MM.1S (cell line): ENCODE results near the gene PNMT.

ENCODE experiments used
- DNase-seq: peaks from one replicate; pipeline ENCODE4 v3.0.0-alpha.2; 2015
- H2AFZ ChIP-seq: fragments of 300-600 bp; sonication (generic); 2 replicates; pipeline ENCODE4 v1.6.0; 2016; ENCODE audit warnings: antibody characterized with exemption, low read length
- H3F3A ChIP-seq: fragments of 300-600 bp; sonication (generic); 2 replicates; pipeline ENCODE4 v1.6.1; 2016; ENCODE audit warnings: mild to moderate bottlenecking, antibody characterized with exemption, low read length, moderate library complexity, mixed read lengths; ENCODE audit not compliant: insufficient read depth
- H3K27ac ChIP-seq: fragments of 300-600 bp; sonication (generic); 2 replicates; pipeline ENCODE4 v1.5.1; 2016; ENCODE audit warnings: mild to moderate bottlenecking, low read length
- H3K27me3 ChIP-seq: fragments of 300-600 bp; sonication (generic); replicated peaks from 2 replicates; pipeline ENCODE4 v1.6.0; 2016; ENCODE audit warnings: low read length; ENCODE audit not compliant: insufficient read depth
- H3K36me3 ChIP-seq: fragments of 300-600 bp; sonication (generic); replicated peaks from 2 replicates; pipeline ENCODE4 v1.6.1; 2016; ENCODE audit warnings: mild to moderate bottlenecking, low read length, mixed read lengths; ENCODE audit not compliant: insufficient read depth
- H3K4me1 ChIP-seq: fragments of 300-600 bp; sonication (generic); 2 replicates; pipeline ENCODE4 v1.6.1; 2016; ENCODE audit warnings: low read length, mixed read lengths
- H3K4me2 ChIP-seq: fragments of 300-600 bp; sonication (generic); 2 replicates; pipeline ENCODE4 v1.6.0; 2016; ENCODE audit warnings: low read depth, low read length
- H3K4me3 ChIP-seq: fragments of 300-600 bp; sonication (generic); 2 replicates; pipeline ENCODE4 v1.5.1; 2016; ENCODE audit warnings: low read length, mixed read lengths
- H3K79me2 ChIP-seq: fragments of 300-600 bp; sonication (generic); 2 replicates; pipeline ENCODE4 v1.6.1; 2016; ENCODE audit warnings: mixed run types, low read length, mixed read lengths
- H3K9ac ChIP-seq: fragments of 300-600 bp; sonication (generic); 2 replicates; pipeline ENCODE4 v1.6.1; 2016; ENCODE audit warnings: low read length, mixed read lengths
- H3K9me2 ChIP-seq: fragments of 300-600 bp; sonication (generic); replicated peaks from 2 replicates; pipeline ENCODE4 v1.6.1; 2016; ENCODE audit warnings: mild to moderate bottlenecking, low read length, mixed read lengths; ENCODE audit not compliant: insufficient read depth
- H3K9me3 ChIP-seq: fragments of 300-600 bp; sonication (generic); replicated peaks from 2 replicates; pipeline ENCODE4 v1.6.1; 2016; ENCODE audit warnings: mild to moderate bottlenecking, low read length, mixed read lengths; ENCODE audit not compliant: insufficient read depth
- H4K20me1 ChIP-seq: fragments of 300-600 bp; sonication (generic); 2 replicates; pipeline ENCODE4 v1.6.1; 2016; ENCODE audit warnings: mild to moderate bottlenecking, low read length, moderate library complexity, mixed read lengths; ENCODE audit not compliant: insufficient read depth
- EZH2 ChIP-seq: fragments of 300-600 bp; sonication (generic); optimal IDR thresholded peaks from 2 replicates; pipeline ENCODE3; 2017; ENCODE audit warnings: low read depth, mild to moderate bottlenecking, antibody characterized with exemption, low read length, mixed read lengths
- EZH2phosphoT487 ChIP-seq: fragments of 300-600 bp; sonication (generic); IDR thresholded peaks from 2 replicates; pipeline ENCODE4 v1.6.1; 2018; ENCODE audit warnings: antibody characterized with exemption, low read length
- TF ChIP-seq, protein P1 (sequence below): fragments of 300-600 bp; sonication (generic); IDR thresholded peaks from 2 replicates; pipeline ENCODE4 v1.5.1; 2016; ENCODE audit warnings: antibody characterized with exemption, low read length, mixed read lengths

The PNMT gene

DNA sequence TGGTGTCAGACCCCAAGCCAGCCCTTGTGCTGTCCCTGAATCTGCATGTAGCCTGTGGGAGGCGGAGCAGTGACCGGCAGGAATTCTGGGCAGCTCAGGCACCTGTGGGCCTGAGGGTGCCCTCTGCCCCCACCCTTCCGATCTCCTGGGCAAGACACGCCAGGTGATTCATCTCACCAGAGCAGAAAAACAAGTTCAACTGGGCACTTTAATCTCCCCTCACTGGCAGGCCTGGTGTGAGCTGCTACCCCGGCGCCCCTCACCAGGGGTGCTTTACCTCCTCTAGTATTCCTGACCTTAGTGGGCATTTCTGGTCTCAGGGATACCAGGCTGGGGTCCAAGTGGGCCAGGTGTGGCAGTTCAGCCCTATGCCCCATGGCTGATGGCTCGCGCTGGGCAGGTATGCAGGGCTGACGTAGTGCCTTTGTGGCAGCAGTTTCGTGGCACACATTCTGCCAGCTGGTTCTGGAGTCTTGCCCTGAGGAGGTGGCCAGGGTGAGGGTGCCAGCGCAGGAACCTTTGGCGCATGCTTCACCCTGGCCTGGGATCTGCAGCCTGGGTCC lies 37.6 kb downstream of the PNMT start:
- Histone ChIP-seq H3F3A (no peaks in the 10 kb centered on the region), H3K27ac (no peak overlapping the region), H3K79me2 (no peaks in the 10 kb centered on the region), H3K27me3 (no peaks in the 10 kb centered on the region), H4K20me1 (no peaks in the 10 kb centered on the region), H3K9me3 (no peaks in the 10 kb centered on the region), H3K9ac (no peak overlapping the region), H3K4me2 (no peak overlapping the region), H3K9me2 (no peaks in the 10 kb centered on the region), H2AFZ (no peak overlapping the region), H3K4me1 (peaks cover 27% of the 10 kb centered on the region), H3K4me3 (no peak overlapping the region), H3K36me3 (no peaks in the 10 kb centered on the region)
- DNase-seq = no peak
- TF ChIP-seq EZH2phosphoT487 (no peak), EZH2 (no peak)
- TF ChIP-seq, protein P1, sequence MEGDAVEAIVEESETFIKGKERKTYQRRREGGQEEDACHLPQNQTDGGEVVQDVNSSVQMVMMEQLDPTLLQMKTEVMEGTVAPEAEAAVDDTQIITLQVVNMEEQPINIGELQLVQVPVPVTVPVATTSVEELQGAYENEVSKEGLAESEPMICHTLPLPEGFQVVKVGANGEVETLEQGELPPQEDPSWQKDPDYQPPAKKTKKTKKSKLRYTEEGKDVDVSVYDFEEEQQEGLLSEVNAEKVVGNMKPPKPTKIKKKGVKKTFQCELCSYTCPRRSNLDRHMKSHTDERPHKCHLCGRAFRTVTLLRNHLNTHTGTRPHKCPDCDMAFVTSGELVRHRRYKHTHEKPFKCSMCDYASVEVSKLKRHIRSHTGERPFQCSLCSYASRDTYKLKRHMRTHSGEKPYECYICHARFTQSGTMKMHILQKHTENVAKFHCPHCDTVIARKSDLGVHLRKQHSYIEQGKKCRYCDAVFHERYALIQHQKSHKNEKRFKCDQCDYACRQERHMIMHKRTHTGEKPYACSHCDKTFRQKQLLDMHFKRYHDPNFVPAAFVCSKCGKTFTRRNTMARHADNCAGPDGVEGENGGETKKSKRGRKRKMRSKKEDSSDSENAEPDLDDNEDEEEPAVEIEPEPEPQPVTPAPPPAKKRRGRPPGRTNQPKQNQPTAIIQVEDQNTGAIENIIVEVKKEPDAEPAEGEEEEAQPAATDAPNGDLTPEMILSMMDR = no peak

DNA sequence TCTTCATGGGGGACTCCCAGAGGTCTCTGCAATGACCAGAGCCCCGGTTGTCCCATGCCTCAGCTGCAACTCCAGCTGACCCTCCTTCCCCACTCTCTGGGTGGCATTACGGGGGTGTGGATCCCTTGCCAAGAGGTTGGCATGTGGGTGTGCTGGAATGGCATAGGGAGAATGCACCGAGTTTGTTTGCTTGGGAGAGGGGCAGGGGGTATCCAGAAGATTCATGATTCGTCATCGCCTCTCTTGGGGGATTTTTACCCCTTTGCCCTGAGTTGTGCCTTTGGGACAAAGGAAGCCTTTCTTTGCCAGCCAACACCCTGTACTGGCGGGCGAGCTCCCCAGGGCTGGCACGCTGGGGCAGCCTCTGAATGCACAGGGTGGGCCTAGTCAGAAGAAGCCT lies 38.1 kb downstream of the PNMT start:
- H3K36me3 ChIP-seq = no peaks in the 10 kb centered on the region
- no peak overlapping the region for H3K27ac ChIP-seq
- H4K20me1 ChIP-seq = no peaks in the 10 kb centered on the region
- H3K9ac ChIP-seq = no peak overlapping the region
- H3K9me2 ChIP-seq = no peaks in the 10 kb centered on the region
- H3K79me2 ChIP-seq = no peaks in the 10 kb centered on the region
- H3F3A ChIP-seq = no peaks in the 10 kb centered on the region
- H3K4me2 ChIP-seq = no peak overlapping the region
- DNase-seq = no peak
- no peak overlapping the region for H2AFZ ChIP-seq
- no peak overlapping the region for H3K4me3 ChIP-seq
- H3K4me1 ChIP-seq = peaks cover 27% of the 10 kb centered on the region
- no peaks in the 10 kb centered on the region for H3K27me3 ChIP-seq
- H3K9me3 ChIP-seq = no peaks in the 10 kb centered on the region
- TF ChIP-seq, protein P1 = no peak
- no peak for TF ChIP-seq EZH2
- TF ChIP-seq EZH2phosphoT487 = no peak

DNA sequence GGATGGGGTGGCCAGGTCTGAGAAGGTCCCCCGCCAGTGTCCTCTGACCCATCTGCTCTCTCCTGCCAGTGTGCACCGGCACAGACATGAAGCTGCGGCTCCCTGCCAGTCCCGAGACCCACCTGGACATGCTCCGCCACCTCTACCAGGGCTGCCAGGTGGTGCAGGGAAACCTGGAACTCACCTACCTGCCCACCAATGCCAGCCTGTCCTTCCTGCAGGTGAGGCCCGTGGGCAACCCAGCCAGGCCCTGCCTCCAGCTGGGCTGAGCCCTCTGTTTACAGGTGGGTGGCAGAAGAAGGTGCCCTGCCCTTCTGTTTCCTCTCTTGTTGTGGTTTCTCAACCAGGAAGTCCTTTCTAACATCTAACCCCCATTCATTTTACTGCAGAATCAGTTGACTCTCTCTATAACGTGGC lies 38.7 kb downstream of the PNMT start:
- TF ChIP-seq, protein P1 = no peak
- TF ChIP-seq EZH2phosphoT487 = no peak
- Histone ChIP-seq H3K27ac (no peak overlapping the region), H3K9me3 (no peaks in the 10 kb centered on the region), H4K20me1 (no peaks in the 10 kb centered on the region), H3K9ac (no peak overlapping the region), H3K4me3 (no peak overlapping the region), H3K9me2 (no peaks in the 10 kb centered on the region), H2AFZ (peak overlapping the region; percentile 68), H3F3A (no peaks in the 10 kb centered on the region), H3K36me3 (no peaks in the 10 kb centered on the region), H3K4me2 (no peak overlapping the region), H3K27me3 (no peaks in the 10 kb centered on the region), H3K79me2 (no peaks in the 10 kb centered on the region), H3K4me1 (peaks cover 27% of the 10 kb centered on the region)
- DNase-seq = peak; percentile 46
